ENCODE measurements around the gene FBXL13. TPM values are rescaled to one million over a fixed set of nuclear protein-coding genes. Genes with fewer than 3 reads are reported as not detected.
"Not testable (repeated sequence)": the region's sequence is repeated elsewhere in the genome, so short reads cannot be mapped to it uniquely, and the experiment has no call there.

The FBXL13 gene
- total RNA-seq, 4 donors from 2014 or later: 0.20 to 3.5 (median 1.8) TPM

DNA sequence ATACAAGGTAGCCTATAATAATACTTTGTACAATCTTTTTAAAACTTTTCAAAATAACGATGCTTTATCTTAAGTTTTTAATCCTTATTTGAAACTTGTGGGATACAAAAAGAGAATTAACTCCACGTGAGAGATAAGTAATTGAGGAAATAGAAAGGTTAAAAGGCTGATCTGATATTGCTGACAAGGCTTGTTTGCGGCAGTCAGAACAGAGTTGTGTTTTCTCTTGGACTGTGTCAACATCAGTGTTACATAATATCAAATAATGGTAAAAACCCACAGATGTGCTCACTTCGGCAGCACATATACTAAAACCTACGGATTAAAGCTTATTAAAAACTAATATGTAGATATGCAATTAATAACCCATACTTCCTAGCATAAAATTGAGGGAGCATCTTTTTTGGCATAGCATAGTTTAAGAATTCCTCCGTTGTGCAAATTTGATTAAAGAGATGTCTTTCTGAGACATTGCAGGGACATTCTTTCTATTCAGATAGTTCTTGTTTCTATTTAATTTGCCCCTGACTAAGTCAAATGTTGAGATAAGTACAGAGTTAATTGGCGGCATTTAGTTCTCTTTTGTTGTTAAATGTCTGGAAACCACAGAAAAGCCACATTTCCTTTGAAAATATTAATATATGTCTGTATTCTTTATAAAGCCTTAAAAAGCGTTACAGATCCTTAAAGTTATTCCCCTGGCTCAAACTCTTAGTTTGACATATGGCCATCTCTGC, 262.5 kb downstream of the FBXL13 start:
- no peaks in the 10 kb centered on the region for H3K9me3 ChIP-seq
- H3K4me3 ChIP-seq: no peak overlapping the region
- TF ChIP-seq POLR2A (IDR thresholded peaks at IDR 0.05) (no peak), EP300 (IDR thresholded peaks at IDR 0.05) (no peak)
- TF ChIP-seq, protein P1, sequence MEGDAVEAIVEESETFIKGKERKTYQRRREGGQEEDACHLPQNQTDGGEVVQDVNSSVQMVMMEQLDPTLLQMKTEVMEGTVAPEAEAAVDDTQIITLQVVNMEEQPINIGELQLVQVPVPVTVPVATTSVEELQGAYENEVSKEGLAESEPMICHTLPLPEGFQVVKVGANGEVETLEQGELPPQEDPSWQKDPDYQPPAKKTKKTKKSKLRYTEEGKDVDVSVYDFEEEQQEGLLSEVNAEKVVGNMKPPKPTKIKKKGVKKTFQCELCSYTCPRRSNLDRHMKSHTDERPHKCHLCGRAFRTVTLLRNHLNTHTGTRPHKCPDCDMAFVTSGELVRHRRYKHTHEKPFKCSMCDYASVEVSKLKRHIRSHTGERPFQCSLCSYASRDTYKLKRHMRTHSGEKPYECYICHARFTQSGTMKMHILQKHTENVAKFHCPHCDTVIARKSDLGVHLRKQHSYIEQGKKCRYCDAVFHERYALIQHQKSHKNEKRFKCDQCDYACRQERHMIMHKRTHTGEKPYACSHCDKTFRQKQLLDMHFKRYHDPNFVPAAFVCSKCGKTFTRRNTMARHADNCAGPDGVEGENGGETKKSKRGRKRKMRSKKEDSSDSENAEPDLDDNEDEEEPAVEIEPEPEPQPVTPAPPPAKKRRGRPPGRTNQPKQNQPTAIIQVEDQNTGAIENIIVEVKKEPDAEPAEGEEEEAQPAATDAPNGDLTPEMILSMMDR (IDR thresholded peaks at IDR 0.05): no peak
- H3K27me3 ChIP-seq: no peaks in the 10 kb centered on the region
- H3K4me1 ChIP-seq: peaks cover 0 to 16% (median 0%) of the 10 kb centered on the region in 4 donors
- no peak overlapping the region for H3K27ac ChIP-seq
- WGBS, 2 donors: 40% methylated on average over 8 of the region's 8 CpGs
- no peak for DNase-seq (ENCODE audit: low spot score in 2 of 2)
- H3K36me3 ChIP-seq: peaks cover 0 to 34% (median 0%) of the 10 kb centered on the region in 3 donors

DNA sequence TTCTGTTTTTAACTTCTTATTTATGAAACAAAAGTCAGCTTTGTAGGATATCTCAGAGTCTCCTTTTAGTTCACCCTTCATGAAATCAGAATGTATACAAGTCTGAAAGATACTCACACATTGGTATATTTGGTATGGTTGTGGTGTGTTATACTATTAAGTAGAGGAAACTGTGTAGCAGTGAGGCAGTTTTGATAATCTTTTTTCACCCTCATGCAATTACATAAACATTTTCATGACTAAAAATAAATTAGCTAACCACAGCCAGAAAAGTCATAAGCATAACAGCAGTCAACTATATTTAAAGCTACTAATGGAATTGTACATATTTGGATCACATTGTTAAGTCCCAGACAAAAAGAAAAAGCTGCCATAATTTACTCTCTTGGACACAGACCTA, 263.7 kb downstream of the FBXL13 start:
- no peak overlapping the region for H3K27ac ChIP-seq

DNA sequence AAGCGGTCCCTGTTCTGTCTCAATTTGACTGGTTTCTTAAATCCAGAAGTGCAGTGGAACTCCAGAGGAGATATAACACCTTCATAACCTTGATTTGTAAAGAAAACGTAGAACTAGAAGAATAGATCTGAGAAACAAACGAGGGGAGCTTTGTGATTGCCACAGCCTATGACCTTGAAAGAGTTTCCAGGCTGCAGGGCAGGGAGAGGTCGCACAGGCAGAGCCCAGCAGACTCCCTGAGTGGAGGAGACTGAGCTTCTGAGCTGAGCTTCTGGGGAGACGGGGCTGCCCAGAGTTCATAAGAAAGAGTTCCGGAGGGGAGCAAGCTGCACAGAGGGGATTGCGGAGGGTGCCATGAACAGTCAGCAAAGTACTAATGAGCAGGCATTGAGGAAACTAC, 268.0 kb downstream of the FBXL13 start:
- 73 to 87% methylated on average over 7 of the region's 7 CpGs for WGBS, 2 donors
- TF ChIP-seq POLR2A (IDR thresholded peaks at IDR 0.05) (no peak), EP300 (IDR thresholded peaks at IDR 0.05) (no peak)
- TF ChIP-seq, protein P1 (IDR thresholded peaks at IDR 0.05): no peak
- peaks cover 0 to 29% (median 0%) of the 10 kb centered on the region in 3 donors for H3K36me3 ChIP-seq
- no peak for DNase-seq (ENCODE audit: low spot score in 2 of 2)
- H3K9me3 ChIP-seq: no peaks in the 10 kb centered on the region
- H3K4me3 ChIP-seq: no peak overlapping the region
- H3K27me3 ChIP-seq: no peaks in the 10 kb centered on the region
- peaks cover 0 to 7% (median 0%) of the 10 kb centered on the region in 4 donors for H3K4me1 ChIP-seq
- H3K27ac ChIP-seq: no peak overlapping the region

More for the DNA sequence above, 263.7 kb downstream of the FBXL13 start:
- no peak for DNase-seq (ENCODE audit: low spot score in 2 of 2)
- H3K27me3 ChIP-seq: no peaks in the 10 kb centered on the region
- peaks cover 0 to 16% (median 0%) of the 10 kb centered on the region in 4 donors for H3K4me1 ChIP-seq
- H3K36me3 ChIP-seq: peaks cover 0 to 29% (median 0%) of the 10 kb centered on the region in 3 donors
- TF ChIP-seq EP300 (IDR thresholded peaks at IDR 0.05) (no peak), POLR2A (IDR thresholded peaks at IDR 0.05) (no peak)
- TF ChIP-seq, protein P1 (IDR thresholded peaks at IDR 0.05): no peak
- no peak overlapping the region for H3K4me3 ChIP-seq
- no peaks in the 10 kb centered on the region for H3K9me3 ChIP-seq

DNA sequence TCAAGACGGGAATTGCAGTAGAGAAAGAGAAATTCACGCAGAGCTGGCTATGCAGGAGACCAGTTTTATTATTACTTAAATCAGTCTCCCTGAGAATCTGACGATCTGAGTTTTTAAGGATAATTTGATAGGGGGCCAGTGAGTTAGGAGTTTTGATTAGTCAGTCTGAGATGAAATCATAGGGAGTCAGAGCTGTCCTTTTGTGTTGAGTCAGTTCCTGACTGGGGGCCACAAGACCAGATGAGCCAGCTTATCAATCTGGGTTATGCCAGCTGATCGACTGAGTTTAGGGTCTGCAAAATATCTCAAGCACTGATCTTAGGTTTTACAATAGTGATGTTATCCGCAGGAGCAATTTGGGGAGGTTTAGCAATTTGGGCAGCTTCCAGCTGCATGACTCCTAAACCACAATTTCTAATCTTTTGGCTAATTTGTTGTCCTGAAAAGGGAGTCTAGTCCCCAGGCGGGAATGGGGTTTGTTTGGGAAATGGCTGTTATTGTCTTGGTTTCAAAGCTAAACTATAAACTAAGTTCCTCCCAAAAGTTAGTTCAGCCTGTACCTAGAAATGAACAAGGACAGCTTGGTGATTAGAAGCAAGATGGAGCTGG, 278.5 kb downstream of the FBXL13 start:
- WGBS, 2 donors: 96 to 97% methylated on average over 2 to 4 of the region's 6 CpGs

DNA sequence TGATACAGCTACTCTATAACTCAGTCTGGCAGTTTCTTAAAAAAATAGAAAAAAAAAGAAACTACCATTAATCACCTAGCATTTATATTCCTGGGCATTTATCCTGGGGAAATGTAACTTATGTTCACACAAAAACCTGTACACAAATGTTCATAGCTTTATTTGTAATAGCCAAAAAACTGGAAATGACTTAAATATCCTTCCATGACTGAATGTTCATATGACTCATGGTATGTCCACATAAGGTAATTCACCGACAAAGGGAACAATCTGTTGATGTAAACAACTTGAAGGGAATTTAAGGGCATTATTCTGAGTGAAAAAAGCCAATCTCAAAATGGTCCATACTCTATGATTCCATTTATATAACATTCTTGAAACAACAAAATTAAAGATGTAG, 280.0 kb downstream of the FBXL13 start:
- H3K4me3 ChIP-seq; DNase-seq (ENCODE audit: low spot score in 2 of 2); H3K27ac ChIP-seq; H3K9me3 ChIP-seq; H3K27me3 ChIP-seq; H3K4me1 ChIP-seq; H3K36me3 ChIP-seq: not testable (repeated sequence)
- 89 to 96% methylated on average over 1 of the region's 1 CpG for WGBS, 2 donors

More for the DNA sequence above, 278.5 kb downstream of the FBXL13 start:
- H3K9me3 ChIP-seq; H3K27me3 ChIP-seq; H3K36me3 ChIP-seq; DNase-seq (ENCODE audit: low spot score in 2 of 2); H3K27ac ChIP-seq; H3K4me3 ChIP-seq; H3K4me1 ChIP-seq: not testable (repeated sequence)

DNA sequence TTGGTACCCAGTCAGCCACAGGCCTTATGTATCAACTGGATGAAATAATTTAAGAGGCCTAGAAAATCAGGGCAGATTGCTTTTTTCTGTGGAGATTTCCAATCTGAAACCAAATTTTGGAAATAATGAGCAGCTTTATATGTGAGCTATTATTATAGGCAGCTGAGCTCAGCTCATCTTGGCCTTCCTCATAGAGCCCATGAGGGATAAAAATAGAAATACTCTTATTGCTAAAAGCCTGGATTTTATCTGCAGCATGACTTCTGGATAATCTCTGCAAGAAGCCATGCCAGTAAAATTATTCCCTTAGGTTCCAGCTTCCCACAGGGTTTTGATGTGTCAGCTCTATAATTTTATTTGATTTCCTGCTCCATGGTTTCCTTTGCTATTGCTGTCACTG, 282.8 kb downstream of the FBXL13 start:
- peaks cover 0 to 30% (median 0%) of the 10 kb centered on the region in 3 donors for H3K36me3 ChIP-seq
- not testable (repeated sequence) for H3K4me3 ChIP-seq; H3K27me3 ChIP-seq; DNase-seq (ENCODE audit: low spot score in 2 of 2); H3K27ac ChIP-seq; H3K4me1 ChIP-seq; H3K9me3 ChIP-seq

DNA sequence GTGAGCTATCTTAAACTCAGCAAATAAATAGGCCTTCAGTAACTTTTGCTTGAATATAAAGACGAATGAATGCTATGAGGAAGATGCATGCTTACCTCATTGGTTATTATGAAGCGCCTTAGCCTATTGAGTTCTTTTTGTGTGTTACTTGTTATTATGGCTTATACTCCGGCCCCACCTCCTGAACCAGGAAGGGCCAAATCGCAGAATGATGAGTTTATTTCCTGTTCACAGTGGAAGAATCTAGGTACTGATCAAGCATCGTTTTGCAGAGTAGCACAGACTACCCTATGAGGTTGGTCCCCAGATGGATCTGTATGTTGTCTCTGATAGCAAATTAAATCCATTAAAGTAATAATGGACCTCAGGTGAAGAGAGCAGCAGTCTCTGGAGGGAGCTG, 283.2 kb downstream of the FBXL13 start:
- not testable (repeated sequence) for DNase-seq (ENCODE audit: low spot score in 2 of 2); H3K9me3 ChIP-seq; H3K4me1 ChIP-seq; H3K4me3 ChIP-seq; H3K27me3 ChIP-seq; H3K27ac ChIP-seq
- 84 to 91% methylated on average over 5 of the region's 5 CpGs for WGBS, 2 donors
- peaks cover 0 to 30% (median 0%) of the 10 kb centered on the region in 3 donors for H3K36me3 ChIP-seq

DNA sequence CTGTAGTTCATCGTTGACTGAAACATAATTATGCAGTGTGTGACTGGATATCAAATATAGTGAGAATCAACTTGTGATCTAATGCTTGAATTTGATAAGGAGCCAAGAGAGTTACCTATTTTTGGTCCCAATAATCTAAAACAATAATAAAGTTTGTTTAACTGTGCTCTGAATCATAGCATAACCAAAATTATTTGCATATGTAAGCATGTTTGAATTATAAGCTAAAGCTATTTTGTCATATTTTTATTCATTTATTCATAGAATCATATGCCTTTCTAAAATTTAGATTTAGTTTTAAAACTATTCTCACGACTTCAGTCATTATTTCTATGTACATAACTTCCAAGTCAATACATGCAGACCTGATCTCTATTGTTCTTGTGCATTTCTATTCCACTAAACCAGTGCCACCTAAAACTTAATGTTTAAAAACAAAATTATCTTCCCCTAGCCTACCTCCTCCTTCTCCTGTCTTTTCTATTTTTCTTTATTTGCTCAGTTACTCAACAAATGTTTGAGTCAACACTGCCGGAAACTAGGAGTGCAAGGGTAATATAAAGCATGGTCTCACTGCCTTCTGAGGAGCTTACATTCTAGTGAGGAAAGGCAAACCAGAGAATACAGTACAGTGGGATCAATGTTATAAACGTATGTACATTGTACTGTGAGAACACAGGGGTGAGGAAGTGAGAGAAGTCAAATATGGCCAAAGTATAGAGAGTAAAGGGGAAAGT, 284.1 kb downstream of the FBXL13 start:
- not testable (repeated sequence) for H3K9me3 ChIP-seq; H3K27ac ChIP-seq; H3K27me3 ChIP-seq; DNase-seq (ENCODE audit: low spot score in 2 of 2); H3K4me1 ChIP-seq; H3K4me3 ChIP-seq
- peaks cover 0 to 26% (median 0%) of the 10 kb centered on the region in 3 donors for H3K36me3 ChIP-seq
- WGBS, 2 donors: 77% methylated on average over 4 of the region's 4 CpGs

DNA sequence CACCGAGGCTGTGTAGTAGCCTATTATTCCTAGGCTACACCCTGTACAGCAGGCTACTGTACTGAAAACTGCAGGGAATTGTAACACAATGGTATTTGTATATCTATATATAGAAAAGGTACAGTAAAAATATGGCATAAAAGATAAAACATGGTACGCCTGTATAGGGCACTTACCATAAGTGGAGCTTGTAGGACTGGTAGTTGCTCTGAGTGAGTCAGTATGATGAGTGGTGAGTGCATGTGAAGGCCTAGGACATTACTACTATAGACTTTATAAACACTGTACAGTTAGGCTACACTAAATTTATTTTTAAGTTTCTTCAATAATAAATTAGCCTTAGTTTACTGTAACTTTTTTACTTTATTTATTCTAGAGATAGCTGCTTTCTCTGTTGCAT, 285.8 kb downstream of the FBXL13 start:
- not testable (repeated sequence) for H3K27me3 ChIP-seq; H3K9me3 ChIP-seq; DNase-seq (ENCODE audit: low spot score in 2 of 2); H3K4me3 ChIP-seq; H3K27ac ChIP-seq; H3K4me1 ChIP-seq
- WGBS, 2 donors: 79 to 94% methylated on average over 2 of the region's 2 CpGs
- peaks cover 0 to 26% (median 0%) of the 10 kb centered on the region in 3 donors for H3K36me3 ChIP-seq

DNA sequence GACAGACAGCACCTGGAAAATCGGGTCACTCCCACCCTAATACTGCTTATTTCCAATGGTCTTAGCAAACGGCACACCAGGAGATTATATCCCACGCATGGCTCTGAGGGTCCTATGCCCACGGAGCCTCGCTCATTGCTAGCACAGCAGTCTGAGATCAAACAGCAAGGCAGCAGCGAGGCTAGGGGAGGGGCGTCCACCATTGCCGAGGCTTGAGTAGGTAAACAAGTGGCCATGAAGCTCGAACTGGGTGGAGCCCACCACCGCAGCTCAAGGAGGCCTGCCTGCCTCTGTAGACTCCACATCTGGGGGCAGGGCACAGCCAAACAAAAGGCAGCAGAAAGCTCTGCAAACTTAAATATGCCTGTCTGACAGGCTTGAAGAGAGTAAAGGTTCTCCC, 293.7 kb downstream of the FBXL13 start:
- WGBS, 2 donors: 96 to 97% methylated on average over 10 of the region's 10 CpGs
- H3K27ac ChIP-seq; H3K27me3 ChIP-seq; H3K9me3 ChIP-seq; H3K4me1 ChIP-seq; DNase-seq (ENCODE audit: low spot score in 2 of 2); H3K4me3 ChIP-seq: not testable (repeated sequence)
- peaks cover 0 to 15% (median 0%) of the 10 kb centered on the region in 3 donors for H3K36me3 ChIP-seq
